Peyer's patch (tissue), 4 donors: ENCODE data around the gene CD209. TPM values are rescaled to one million over a fixed set of nuclear protein-coding genes. Genes with fewer than 3 reads are reported as not detected.
A peak's percentile ranks its signal among the peaks of the same experiment; 100 is the strongest.

Experiments
- DNase-seq, 3 donors: peaks; one replicate each; pipeline ENCODE4 v3.0.0-alpha.2; 2017 to 2019
- H3K27ac ChIP-seq, 4 donors: fragments of 200-600 bp; sonication (generic); one replicate each; pipeline ENCODE4 v1.5.1; 2016 to 2019
- H3K27me3 ChIP-seq, 2 donors: fragments of 200-600 bp; sonication (generic); one replicate each; pipeline ENCODE4 v1.5.1; 2019
- H3K36me3 ChIP-seq, 3 donors: fragments of 200-600 bp; sonication (generic); one replicate each; pipeline ENCODE4 v1.5.1; 2016 to 2019
- H3K4me1 ChIP-seq, 4 donors: fragments of 200-600 bp; sonication (generic); one replicate each; pipeline ENCODE4 v1.5.1; 2016 to 2019
- H3K4me3 ChIP-seq, 4 donors: fragments of 200-600 bp; sonication (generic); 1 replicate in 3 of 4; 2 replicates in 1 of 4; pipeline ENCODE4 v1.5.1; 2016 to 2019; ENCODE audit warnings: mild to moderate bottlenecking in 1 of 4
- H3K9me3 ChIP-seq, 4 donors: fragments of 200-600 bp; sonication (generic); one replicate each; pipeline ENCODE4 v1.5.1; 2016 to 2019; ENCODE audit warnings: mild to moderate bottlenecking in 1 of 4
- CTCF ChIP-seq, 6 experiments: fragments of 450-650 bp in 4 of 6; fragments of 200-600 bp in 2 of 6; sonication (generic) in 1 of 6; IDR thresholded peaks; one replicate each; pipeline ENCODE4 v1.5.1; 2017 to 2019; ENCODE audit warnings: antibody characterized with exemption in 6 of 6, mild to moderate bottlenecking in 3 of 6, moderate library complexity in 1 of 6
- POLR2A ChIP-seq, 2 donors: fragments of 450-650 bp; IDR thresholded peaks; one replicate each; pipeline ENCODE4 v1.5.1; 2017; ENCODE audit warnings: antibody characterized with exemption in 2 of 2, mild to moderate bottlenecking in 2 of 2, moderate library complexity in 2 of 2
- total RNA-seq, 4 donors: library from RNA; depleted of rRNA; stranded (reverse); fragments of >200 nt; gene quantifications; one replicate each; pipeline ENCODE4 v1.1.0, GENCODE V29; 2016

CD209 gene
- total RNA-seq, 4 donors from 2014 or later: 1.6 to 31.4 (median 5.2) TPM

GRCh38 chr19:7709932-7710460 is 37.3 kb downstream of the CD209 start:
- Histone ChIP-seq H3K4me1 (peaks cover 0 to 24% (median 3%) of the 10 kb centered on the region in 4 donors), H3K4me3 (no peak overlapping the region), H3K36me3 (no peaks in the 10 kb centered on the region), H3K27ac (no peak overlapping the region), H3K9me3 (no peaks in the 10 kb centered on the region), H3K27me3 (no peaks in the 10 kb centered on the region)
- TF ChIP-seq CTCF (IDR thresholded peaks at IDR 0.05) (no peak), POLR2A (IDR thresholded peaks at IDR 0.05) (no peak)
- no peak for DNase-seq

GRCh38 chr19:7706955-7707456 is 40.3 kb downstream of the CD209 start:
- no peaks in the 10 kb centered on the region for H3K9me3 ChIP-seq
- H3K36me3 ChIP-seq: no peaks in the 10 kb centered on the region
- H3K27ac ChIP-seq: peak overlapping the region in 3 of 4 donors; percentile 8 to 82 (median 49)
- DNase-seq: no peak
- H3K27me3 ChIP-seq: no peaks in the 10 kb centered on the region
- H3K4me1 ChIP-seq: peaks cover 0 to 41% (median 3%) of the 10 kb centered on the region in 4 donors
- no peak overlapping the region for H3K4me3 ChIP-seq
- TF ChIP-seq CTCF (IDR thresholded peaks at IDR 0.05) (no peak), POLR2A (IDR thresholded peaks at IDR 0.05) (no peak)

- peak overlapping the region in 1 of 4 donors; percentile 26 for H3K4me3 ChIP-seq
- no peak for DNase-seq
- no peaks in the 10 kb centered on the region for H3K27me3 ChIP-seq
- H3K4me1 ChIP-seq: peaks cover 0 to 41% (median 3%) of the 10 kb centered on the region in 4 donors
- TF ChIP-seq POLR2A (IDR thresholded peaks at IDR 0.05) (no peak), CTCF (IDR thresholded peaks at IDR 0.05) (no peak)
- H3K36me3 ChIP-seq: no peaks in the 10 kb centered on the region
- H3K9me3 ChIP-seq: no peaks in the 10 kb centered on the region
- peak overlapping the region; percentile 57 to 82 (median 64) for H3K27ac ChIP-seq
Measured at GRCh38 chr19:7706188-7706954, 41.0 kb downstream of the CD209 start.

GRCh38 chr19:7705387-7706187 is 41.7 kb downstream of the CD209 start:
- peak overlapping the region; percentile 57 to 82 (median 64) for H3K27ac ChIP-seq
- H3K4me1 ChIP-seq: peaks cover 0 to 41% (median 3%) of the 10 kb centered on the region in 4 donors
- no peaks in the 10 kb centered on the region for H3K9me3 ChIP-seq
- no peaks in the 10 kb centered on the region for H3K27me3 ChIP-seq
- peak overlapping the region in 1 of 4 donors; percentile 26 for H3K4me3 ChIP-seq
- no peaks in the 10 kb centered on the region for H3K36me3 ChIP-seq
- DNase-seq: peak in 2 of 3 donors; percentile 94
- TF ChIP-seq POLR2A (IDR thresholded peaks at IDR 0.05) (no peak), CTCF (IDR thresholded peaks at IDR 0.05) (no peak)

GRCh38 chr19:7704280-7705060 is 42.9 kb downstream of the CD209 start:
- TF ChIP-seq CTCF (IDR thresholded peaks at IDR 0.05) (no peak), POLR2A (IDR thresholded peaks at IDR 0.05) (no peak)
- no peak overlapping the region for H3K4me3 ChIP-seq
- H3K27ac ChIP-seq: peak overlapping the region in 1 of 4 donors; percentile 82
- DNase-seq: no peak
- H3K4me1 ChIP-seq: peaks cover 0 to 41% (median 3%) of the 10 kb centered on the region in 4 donors
- H3K9me3 ChIP-seq: no peaks in the 10 kb centered on the region
- H3K36me3 ChIP-seq: no peaks in the 10 kb centered on the region
- no peaks in the 10 kb centered on the region for H3K27me3 ChIP-seq
